HepG2 (cell line): ENCODE data around the gene KRTAP10-6. TPM values are rescaled to one million over a fixed set of nuclear protein-coding genes. Genes with fewer than 3 reads are reported as not detected.
"Not testable (repeated sequence)": the region's sequence is repeated elsewhere in the genome, so short reads cannot be mapped to it uniquely, and the experiment has no call there.

Experiments
- ATAC-seq: fragments of 200-7000 bp; cut with Tn5 transposase; 3 replicates; pipeline ENCODE4 v1.9.1; 2020; ENCODE audit warnings: mild to moderate bottlenecking, moderate library complexity
- BruUV-seq: library from RNA; stranded (reverse); fragments of 400-500 nt; replicated peaks from 2 replicates; lab custom pipeline; 2021; lab: Mats Ljungman, UMichigan
- CTCF ChIA-PET: fragments of 300-600 bp; formaldehyde crosslinking; extraction: SDS; loops from one replicate; lab custom pipeline; 2021; ENCODE audit warnings: low total read pairs, inconsistent platforms, low intra/inter-chr PET ratio; lab: Yijun Ruan, JAX
- POLR2A ChIA-PET: fragments of 350-600 bp; sonication (Branson Sonifier 250); formaldehyde crosslinking; loops from one replicate; lab custom pipeline; 2020; ENCODE audit warnings: antibody characterized with exemption, inconsistent platforms; lab: Yijun Ruan, JAX
- DNase-seq: peaks from one replicate; pipeline ENCODE4 v3.0.0-alpha.2; 2015; ENCODE audit warnings: low spot score
- FAIRE-seq: peaks from 3 replicates; lab custom pipeline; 2011; peaks lifted over from hg19 to GRCh38; lab: Jason Lieb, UNC
- H2AFZ ChIP-seq: one replicate; pipeline ENCODE4 v1.6.1; 2011; ENCODE audit warnings: low read length, inconsistent platforms
- H3K27ac ChIP-seq: fragments of 300-600 bp; 3 replicates; pipeline ENCODE4 v1.8.0; 2011; ENCODE audit warnings: mixed run types, mild to moderate bottlenecking, mixed read lengths, low read length, inconsistent platforms; ENCODE audit not compliant: insufficient read depth; ENCODE audit errors: extremely low read length
- H3K27me3 ChIP-seq, 2 experiments: fragments of 200-600 bp in 1 of 2; 2 replicates in 1 of 2; 3 replicates in 1 of 2; pipeline versions ENCODE4 v1.6.0 to v1.8.0; 2011; ENCODE audit warnings: low read length in 2 of 2, mild to moderate bottlenecking in 2 of 2, moderate library complexity in 2 of 2, inconsistent platforms in 1 of 2; ENCODE audit not compliant: insufficient read depth in 2 of 2, control insufficient read depth in 1 of 2
- H3K36me3 ChIP-seq, 2 experiments: fragments of 200-600 bp in 1 of 2; replicated peaks in 1 of 2; 2 replicates in 1 of 2; 3 replicates in 1 of 2; pipeline versions ENCODE4 v1.5.1 to v1.8.0; 2011; ENCODE audit warnings: low read length in 2 of 2, inconsistent platforms in 1 of 2; ENCODE audit not compliant: insufficient read depth in 2 of 2, control insufficient read depth in 1 of 2
- H3K4me1 ChIP-seq: 2 replicates; pipeline ENCODE4 v1.5.1; 2012; ENCODE audit warnings: low read length, inconsistent platforms; ENCODE audit not compliant: insufficient read depth
- H3K4me2 ChIP-seq: 2 replicates; pipeline ENCODE4 v1.6.0; 2011; ENCODE audit warnings: low read depth, low read length, inconsistent platforms
- H3K4me3 ChIP-seq, 3 experiments: fragments of 200-600 bp in 1 of 3; sonication (generic), shearing (Covaris generic) in 1 of 3; replicated peaks in 1 of 3; 2 replicates each; pipeline ENCODE4 v1.5.1; 2011 to 2016; ENCODE audit warnings: low read length in 3 of 3, inconsistent platforms in 2 of 3, low read depth in 2 of 3, mild to moderate bottlenecking in 2 of 3, control low read depth in 1 of 3, mixed read lengths in 1 of 3; ENCODE audit not compliant: insufficient read depth in 1 of 3
- H3K79me2 ChIP-seq: one replicate; pipeline ENCODE4 v1.6.1; 2011; ENCODE audit warnings: low read length, inconsistent platforms; ENCODE audit not compliant: insufficient read depth
- H3K9ac ChIP-seq: 2 replicates; pipeline ENCODE4 v1.6.0; 2011; ENCODE audit warnings: mild to moderate bottlenecking, low read depth, low read length, inconsistent platforms; ENCODE audit not compliant: insufficient read depth
- H3K9me3 ChIP-seq: 2 replicates; pipeline ENCODE4 v1.5.1; 2012; ENCODE audit warnings: mild to moderate bottlenecking, low read length
- H4K20me1 ChIP-seq: 2 replicates; pipeline ENCODE4 v1.6.0; 2011; ENCODE audit warnings: inconsistent platforms, mild to moderate bottlenecking, low read length, moderate library complexity; ENCODE audit not compliant: insufficient read depth
- FOXA1 ChIP-seq, 2 experiments: fragments of 450-650 bp in 1 of 2; sonication (generic) in 1 of 2; formaldehyde crosslinking in 1 of 2; IDR thresholded peaks; 2 replicates each; pipeline versions ENCODE4 v1.4.0 to v1.6.1; 2016 to 2020; ENCODE audit warnings: missing genetic modification reagents in 1 of 2
- ZFP1 ChIP-seq: IDR thresholded peaks from 2 replicates; pipeline ENCODE4 v1.6.1; 2016
- ZKSCAN5 ChIP-seq: sonication (generic); formaldehyde crosslinking; IDR thresholded peaks from 2 replicates; pipeline ENCODE4 v1.5.1; 2020; ENCODE audit warnings: mild to moderate bottlenecking, missing genetic modification reagents
- ZNF232 ChIP-seq: sonication (generic); formaldehyde crosslinking; IDR thresholded peaks from 2 replicates; pipeline ENCODE4 v1.4.0; 2020; ENCODE audit warnings: missing genetic modification reagents, borderline replicate concordance
- ZNF264 ChIP-seq: sonication (generic); formaldehyde crosslinking; IDR thresholded peaks from 2 replicates; pipeline ENCODE4 v1.4.0; 2020; ENCODE audit warnings: missing genetic modification reagents
- ZNF547 ChIP-seq: sonication (generic); formaldehyde crosslinking; IDR thresholded peaks from 2 replicates; pipeline ENCODE4 v1.5.1; 2020; ENCODE audit warnings: mild to moderate bottlenecking, missing genetic modification reagents
- WGBS: methylation state at CpG from one replicate; pipeline ENCODE4 v1.1.6; 2017; ENCODE audit warnings: low lambda C conversion rate; 5-methylcytosine and 5-hydroxymethylcytosine counted together
- in situ Hi-C: cut with HindIII; loops from 2 replicates; pipeline ENCODE4 v1.10.0; 2017; ENCODE audit warnings: low pct_unique_long_range_greater_than_20kb; ENCODE audit not compliant: extremely low pct_ligation_motif_present
- intact Hi-C: fragments of 100-400 bp; cut with micrococcal nuclease; formaldehyde crosslinking; loops from one replicate; pipeline ENCODE4 v1.10.0; 2022; ENCODE audit not compliant: unreplicated experiment
- polyA plus RNA-seq, 8 experiments: library from polyadenylated mRNA; depleted of rRNA in 3 of 8; stranded (reverse) in 7 of 8; unstranded in 1 of 8; fragments of >200 nt; fragmentation: Illumina TruSeq in 4 of 8; extraction: Trizol in 4 of 8; gene quantifications; 2 replicates each; pipeline versions ENCODE4 v1.2.1 to v1.2.3, GENCODE V29; 2011 to 2016; ENCODE audit warnings: low read depth in 4 of 8, missing spikeins in 1 of 8, mixed read lengths in 1 of 8; ENCODE audit not compliant: insufficient read depth in 1 of 8
- total RNA-seq, 5 experiments: library from RNA; depleted of rRNA; stranded (reverse); fragments of >200 nt; fragmentation: Illumina TruSeq; extraction: Trizol; gene quantifications; 2 replicates each; pipeline ENCODE4 v1.2.3, GENCODE V29; 2016; ENCODE audit warnings: low read depth in 1 of 5
- TF ChIP-seq, protein P1 (sequence below): sonication (generic); formaldehyde crosslinking; IDR thresholded peaks from 2 replicates; pipeline ENCODE4 v1.4.0; 2020; ENCODE audit warnings: mild to moderate bottlenecking, missing genetic modification reagents

KRTAP10-6 gene
- total and polyA plus RNA-seq, 2 of the 13 experiments (the other 11 are each of a cell fraction or from before 2014, with no cell fraction given): not detected

DNA sequence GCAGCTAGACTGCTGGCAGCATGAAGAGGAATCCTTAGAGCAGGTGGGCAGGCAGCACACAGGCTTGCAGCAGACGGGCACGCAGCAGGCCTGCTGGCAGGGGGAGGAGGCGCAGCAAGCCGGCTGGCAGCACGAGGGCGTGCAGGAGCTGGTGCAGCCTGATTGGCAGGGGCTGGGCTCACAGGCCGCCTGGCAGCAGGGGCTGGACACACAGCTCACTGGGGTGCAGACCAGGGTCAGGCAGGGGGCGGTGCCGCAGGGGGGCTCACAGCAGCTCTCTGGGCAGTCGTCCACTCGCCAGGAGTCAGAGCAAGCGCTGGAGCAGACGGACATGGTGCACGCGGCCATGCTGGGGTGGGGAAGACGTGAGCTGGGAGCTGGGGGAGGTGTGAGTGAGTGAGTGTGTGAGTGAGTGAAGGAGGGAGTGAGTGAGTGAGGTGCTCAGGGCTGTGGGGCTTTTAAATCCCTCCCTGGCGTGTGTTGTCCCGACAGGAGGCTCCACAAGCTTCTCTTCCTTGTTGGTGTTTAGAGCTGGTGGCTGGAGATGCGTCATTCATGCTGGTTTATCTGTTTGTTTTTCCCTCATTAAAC, 12.0 kb downstream of the KRTAP10-6 start, which contains the start of gene KRTAP10-5:
TSS of gene KRTAP10-5 (minus strand) at position 374 of the 591 bp plus-strand sequence. CDS start at position 348, 26 bp downstream.
- H3K4me3 ChIP-seq, H2AFZ ChIP-seq, intact Hi-C loops, CTCF ChIA-PET, DNase-seq, ATAC-seq, H3K27ac ChIP-seq, H3K4me2 ChIP-seq, H3K9ac ChIP-seq, FAIRE-seq, H3K79me2 ChIP-seq, POLR2A ChIA-PET, BruUV-seq, H3K4me1 ChIP-seq, H3K36me3 ChIP-seq, H3K27me3 ChIP-seq, in situ Hi-C loops, H4K20me1 ChIP-seq: not testable (repeated sequence)
- 66% methylated on average over 14 of the region's 19 CpGs for WGBS
- H3K9me3 ChIP-seq: peaks cover 13% of the 10 kb centered on the region

DNA sequence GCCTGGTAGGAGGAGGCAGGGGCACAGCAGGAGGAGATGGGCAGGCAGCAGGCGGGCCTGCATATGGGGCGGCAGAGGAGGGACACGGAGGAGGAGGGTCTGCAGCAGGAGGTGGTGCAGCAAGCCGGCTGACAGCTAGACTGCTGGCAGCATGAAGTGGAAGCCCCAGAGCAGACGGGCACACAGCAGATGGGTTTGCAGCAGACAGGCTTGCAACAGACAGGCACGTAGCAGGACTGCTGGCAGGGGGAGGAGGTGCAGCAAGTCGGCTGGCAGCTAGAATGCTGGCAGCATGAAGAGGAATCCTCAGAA, 12.5 kb downstream of the KRTAP10-6 start:
- ATAC-seq: no peak
- H3K4me3 ChIP-seq: no peak overlapping the region

More for the DNA sequence above, 12.5 kb downstream of the KRTAP10-6 start:
- in situ Hi-C loops: no loop called here
- intact Hi-C loops: no loop called here
- no peak overlapping the region for H3K4me2 ChIP-seq
- no TSS peak for BruUV-seq
- TF ChIP-seq ZNF264: no peak
- TF ChIP-seq ZNF547 (CRISPR knock-in tag): no peak
- TF ChIP-seq ZNF232 (CRISPR knock-in tag): no peak
- TF ChIP-seq, protein P1, sequence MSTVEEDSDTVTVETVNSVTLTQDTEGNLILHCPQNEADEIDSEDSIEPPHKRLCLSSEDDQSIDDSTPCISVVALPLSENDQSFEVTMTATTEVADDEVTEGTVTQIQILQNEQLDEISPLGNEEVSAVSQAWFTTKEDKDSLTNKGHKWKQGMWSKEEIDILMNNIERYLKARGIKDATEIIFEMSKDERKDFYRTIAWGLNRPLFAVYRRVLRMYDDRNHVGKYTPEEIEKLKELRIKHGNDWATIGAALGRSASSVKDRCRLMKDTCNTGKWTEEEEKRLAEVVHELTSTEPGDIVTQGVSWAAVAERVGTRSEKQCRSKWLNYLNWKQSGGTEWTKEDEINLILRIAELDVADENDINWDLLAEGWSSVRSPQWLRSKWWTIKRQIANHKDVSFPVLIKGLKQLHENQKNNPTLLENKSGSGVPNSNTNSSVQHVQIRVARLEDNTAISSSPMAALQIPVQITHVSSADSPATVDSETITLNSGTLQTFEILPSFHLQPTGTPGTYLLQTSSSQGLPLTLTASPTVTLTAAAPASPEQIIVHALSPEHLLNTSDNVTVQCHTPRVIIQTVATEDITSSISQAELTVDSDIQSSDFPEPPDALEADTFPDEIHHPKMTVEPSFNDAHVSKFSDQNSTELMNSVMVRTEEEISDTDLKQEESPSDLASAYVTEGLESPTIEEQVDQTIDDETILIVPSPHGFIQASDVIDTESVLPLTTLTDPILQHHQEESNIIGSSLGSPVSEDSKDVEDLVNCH (CRISPR knock-in tag): no peak
- TF ChIP-seq ZKSCAN5 (CRISPR knock-in tag): no peak
- no peak for TF ChIP-seq FOXA1 (IDR thresholded peaks at IDR 0.05)
- TF ChIP-seq FOXA1 (CRISPR knock-in tag; IDR thresholded peaks at IDR 0.05): no peak
- no peak for TF ChIP-seq ZFP1
- FAIRE-seq (no peak), DNase-seq (no peak)
- H2AFZ ChIP-seq: no peak overlapping the region
- H3K27ac ChIP-seq: no peak overlapping the region
- WGBS: 53% methylated on average over 5 of the region's 7 CpGs
- H3K9me3 ChIP-seq: peaks cover 13% of the 10 kb centered on the region
- H3K9ac ChIP-seq: no peak overlapping the region
- ChIA-PET CTCF (no interaction called here), POLR2A (no interaction called here)
- no peaks in the 10 kb centered on the region for H3K27me3 ChIP-seq
- H3K79me2 ChIP-seq: no peaks in the 10 kb centered on the region
- no peaks in the 10 kb centered on the region for H3K36me3 ChIP-seq
- no peaks in the 10 kb centered on the region for H4K20me1 ChIP-seq
- H3K4me1 ChIP-seq: peaks cover 10% of the 10 kb centered on the region
